ENCODE data around the gene ITPR2. TPM values are rescaled to one million over a fixed set of nuclear protein-coding genes. Genes with fewer than 3 reads are reported as not detected.
"Not testable (repeated sequence)": the region's sequence is repeated elsewhere in the genome, so short reads cannot be mapped to it uniquely, and the experiment has no call there.

ITPR2 gene
- total RNA-seq, 2 experiments from 2014 or later, result 28.8 to 29.9 TPM

- Mint-ChIP-seq H3K27ac (no peak overlapping the region), H3K36me3 (ENCODE audit: low read depth) (peaks cover 36% of the 10 kb centered on the region)
Measured at GRCh38 chr12:26520109-26520508, 312.9 kb downstream of the ITPR2 start.

GRCh38 chr12:26519462-26519861, 313.5 kb downstream of the ITPR2 start:
- Mint-ChIP-seq H3K27ac (no peak overlapping the region), H3K27me3 (no peaks in the 10 kb centered on the region), H3K9me3 (peaks cover 3% of the 10 kb centered on the region), H3K4me1 (ENCODE audit: low read depth) (peaks cover 13% of the 10 kb centered on the region), H3K4me3 (no peak overlapping the region), H3K36me3 (ENCODE audit: low read depth) (peaks cover 30% of the 10 kb centered on the region)
- ChIA-PET CTCF (no interaction called here), POLR2A (no interaction called here)
- no peak overlapping the region for H3K27ac ChIP-seq (ENCODE audit: low read depth in 1 of 2, low read length in 2 of 2)
- H3K4me1 ChIP-seq (ENCODE audit: insufficient read depth, low read length), result peaks cover 2% of the 10 kb centered on the region
- DNase-seq, result no peak
- no peaks in the 10 kb centered on the region for H3K27me3 ChIP-seq (ENCODE audit: control insufficient read depth in 1 of 2, insufficient read depth in 2 of 2, low read length in 2 of 2)
- no peak overlapping the region for H3K4me3 ChIP-seq (ENCODE audit: low read length)
- intact Hi-C loops (cut with DNase I, micrococcal nuclease), result no loop called here
- H3K9me3 ChIP-seq (ENCODE audit: control insufficient read depth in 1 of 2, insufficient read depth in 1 of 2, low read length in 2 of 2), result no peaks in the 10 kb centered on the region
- TF ChIP-seq CTCF (IDR thresholded peaks at IDR 0.05), result no peak
- H3K36me3 ChIP-seq (ENCODE audit: insufficient read depth, low read length), result no peaks in the 10 kb centered on the region
- ATAC-seq (ENCODE audit: poor library complexity), result no peak

More at GRCh38 chr12:26520109-26520508, 312.9 kb downstream of the ITPR2 start:
- Histone ChIP-seq H3K27me3 (ENCODE audit: control insufficient read depth in 1 of 2, insufficient read depth in 2 of 2, low read length in 2 of 2) (no peaks in the 10 kb centered on the region), H3K36me3 (ENCODE audit: insufficient read depth, low read length) (no peaks in the 10 kb centered on the region), H3K4me1 (ENCODE audit: insufficient read depth, low read length) (peaks cover 2% of the 10 kb centered on the region), H3K4me3 (ENCODE audit: low read length) (no peak overlapping the region), H3K9me3 (ENCODE audit: control insufficient read depth in 1 of 2, insufficient read depth in 1 of 2, low read length in 2 of 2) (peaks cover 0 to 2% of the 10 kb centered on the region in 2 experiments), H3K27ac (ENCODE audit: low read depth in 1 of 2, low read length in 2 of 2) (no peak overlapping the region)
- DNase-seq (no peak), ATAC-seq (ENCODE audit: poor library complexity) (no peak)
- Mint-ChIP-seq H3K4me3 (no peak overlapping the region), H3K9me3 (peaks cover 3% of the 10 kb centered on the region), H3K27me3 (no peaks in the 10 kb centered on the region), H3K4me1 (ENCODE audit: low read depth) (peaks cover 13% of the 10 kb centered on the region)
- ChIA-PET CTCF (no interaction called here), POLR2A (no interaction called here)
- no peak for TF ChIP-seq CTCF (IDR thresholded peaks at IDR 0.05)
- intact Hi-C loops (cut with DNase I, micrococcal nuclease), result no loop called here

- H3K4me3 Mint-ChIP-seq; POLR2A ChIA-PET; ATAC-seq (ENCODE audit: poor library complexity): not testable (repeated sequence)
Measured at GRCh38 chr12:26517320-26517719, 315.7 kb downstream of the ITPR2 start.

GRCh38 chr12:26514364-26514763, 318.6 kb downstream of the ITPR2 start:
- H3K4me3 ChIP-seq (ENCODE audit: low read length), result no peak overlapping the region
- Mint-ChIP-seq H3K9me3 (peaks cover 3% of the 10 kb centered on the region), H3K27me3 (no peaks in the 10 kb centered on the region), H3K36me3 (ENCODE audit: low read depth) (peaks cover 19% of the 10 kb centered on the region), H3K4me1 (ENCODE audit: low read depth) (no peaks in the 10 kb centered on the region), H3K4me3 (no peak overlapping the region), H3K27ac (no peak overlapping the region)
- ChIA-PET POLR2A (no interaction called here), CTCF (no interaction called here)
- no peaks in the 10 kb centered on the region for H3K36me3 ChIP-seq (ENCODE audit: insufficient read depth, low read length)
- DNase-seq (no peak), ATAC-seq (ENCODE audit: poor library complexity) (no peak)
- H3K27ac ChIP-seq (ENCODE audit: low read depth in 1 of 2, low read length in 2 of 2), result no peak overlapping the region
- H3K4me1 ChIP-seq (ENCODE audit: insufficient read depth, low read length), result no peaks in the 10 kb centered on the region
- no peaks in the 10 kb centered on the region for H3K9me3 ChIP-seq (ENCODE audit: control insufficient read depth in 1 of 2, insufficient read depth in 1 of 2, low read length in 2 of 2)
- no peak for TF ChIP-seq CTCF (IDR thresholded peaks at IDR 0.05)
- no peaks in the 10 kb centered on the region for H3K27me3 ChIP-seq (ENCODE audit: control insufficient read depth in 1 of 2, insufficient read depth in 2 of 2, low read length in 2 of 2)
- intact Hi-C loops (cut with DNase I, micrococcal nuclease), result no loop called here

More at GRCh38 chr12:26517320-26517719, 315.7 kb downstream of the ITPR2 start:
- H3K27ac Mint-ChIP-seq; H3K4me1 ChIP-seq (ENCODE audit: insufficient read depth, low read length); H3K27me3 Mint-ChIP-seq; H3K27ac ChIP-seq (ENCODE audit: low read depth in 1 of 2, low read length in 2 of 2); CTCF ChIA-PET; H3K9me3 ChIP-seq (ENCODE audit: control insufficient read depth in 1 of 2, insufficient read depth in 1 of 2, low read length in 2 of 2); H3K36me3 ChIP-seq (ENCODE audit: insufficient read depth, low read length); H3K4me3 ChIP-seq (ENCODE audit: low read length); DNase-seq; intact Hi-C loops (cut with DNase I, micrococcal nuclease); H3K9me3 Mint-ChIP-seq; H3K27me3 ChIP-seq (ENCODE audit: control insufficient read depth in 1 of 2, insufficient read depth in 2 of 2, low read length in 2 of 2): not testable (repeated sequence)
- H3K36me3 Mint-ChIP-seq (ENCODE audit: low read depth), result peaks cover 25% of the 10 kb centered on the region
- H3K4me1 Mint-ChIP-seq (ENCODE audit: low read depth), result peaks cover 13% of the 10 kb centered on the region
